Heart left ventricle (tissue), 16 donors: ENCODE results near the gene CDCP1. TPM values are rescaled to one million over a fixed set of nuclear protein-coding genes. Genes with fewer than 3 reads are reported as not detected.

Source experiments
- ATAC-seq, 4 donors: fragments of 200-7000 bp; cut with Tn5 transposase; one replicate each; pipeline ENCODE4 v1.9.1; 2020 to 2022; ENCODE audit warnings: moderate library complexity in 4 of 4, mild to moderate bottlenecking in 3 of 4, moderate number of reproducible peaks in 1 of 4
- DNase-seq, 5 donors: peaks; one replicate each; pipeline ENCODE4 v3.0.0-alpha.2; 2020
- H3K27ac ChIP-seq, 12 donors: fragments of 200-600 bp; sonication (generic) in 4 of 12; one replicate each; pipeline versions ENCODE4 v1.5.0 to v1.8.0; 2016 to 2022; ENCODE audit warnings: mild to moderate bottlenecking in 2 of 12
- H3K27me3 ChIP-seq, 9 donors: fragments of 200-600 bp; sonication (generic) in 2 of 9; one replicate each; pipeline versions ENCODE4 v1.5.1 to v1.8.0; 2016 to 2022; ENCODE audit warnings: mild to moderate bottlenecking in 3 of 9
- H3K36me3 ChIP-seq, 9 donors: fragments of 200-600 bp; sonication (generic) in 2 of 9; one replicate each; pipeline versions ENCODE4 v1.5.0 to v1.8.0; 2018 to 2022; ENCODE audit warnings: mild to moderate bottlenecking in 2 of 9
- H3K4me1 ChIP-seq, 12 donors: fragments of 200-600 bp; sonication (generic) in 4 of 12; one replicate each; pipeline versions ENCODE4 v1.5.0 to v1.8.0; 2016 to 2022; ENCODE audit warnings: mild to moderate bottlenecking in 3 of 12
- H3K4me3 ChIP-seq, 12 donors: fragments of 200-600 bp; sonication (generic) in 4 of 12; one replicate each; pipeline versions ENCODE4 v1.5.0 to v1.8.0; 2017 to 2022; ENCODE audit warnings: mild to moderate bottlenecking in 9 of 12, moderate library complexity in 4 of 12
- H3K9me3 ChIP-seq, 12 donors: fragments of 200-600 bp; sonication (generic) in 4 of 12; one replicate each; pipeline versions ENCODE4 v1.5.0 to v1.8.0; 2016 to 2022; ENCODE audit warnings: mild to moderate bottlenecking in 1 of 12
- POLR2A ChIP-seq, 2 donors: fragments of 450-650 bp; IDR thresholded peaks; one replicate each; pipeline ENCODE4 v1.6.1; 2017; ENCODE audit warnings: antibody characterized with exemption in 2 of 2, mild to moderate bottlenecking in 2 of 2, moderate library complexity in 2 of 2
- WGBS, 4 donors: extraction: QIAGEN DNeasy Blood & Tissue Kit in 2 of 4; methylation state at CpG; one replicate each; pipeline versions ENCODE4 v1.1.5 to v1.1.7; 2013 to 2018; 5-methylcytosine and 5-hydroxymethylcytosine counted together
- intact Hi-C, 10 donors: fragments of 100-400 bp; cut with DNase I; formaldehyde crosslinking; loops; one replicate each; pipeline versions ENCODE4 v1.11.1 to v1.14.2; 2022
- polyA plus RNA-seq, 2 donors: library from polyadenylated mRNA; stranded (reverse); fragments of 200-250 nt; gene quantifications; one replicate each; pipeline ENCODE4 v1.2.3, GENCODE V29; 2013
- total RNA-seq, 9 donors: library from RNA; depleted of rRNA in 2 of 9; stranded (reverse); fragments of >200 nt in 2 of 9; fragmentation: NEBNext Ultra II Directional in 3 of 9; extraction: Animal tissue kit (Norgen Biotek cat#: 25700) in 3 of 9; gene quantifications; one replicate each; pipeline versions ENCODE4 v1.1.0 to v1.2.4, GENCODE V29; 2016 to 2023
- TF ChIP-seq, protein P1 (sequence below), 12 donors: fragments of 200-600 bp; sonication (generic) in 4 of 12; IDR thresholded peaks; one replicate each; pipeline versions ENCODE4 v1.5.0 to v1.8.0; 2018 to 2022; ENCODE audit warnings: antibody characterized with exemption in 12 of 12, mild to moderate bottlenecking in 5 of 12
- donor health status: ischemic (EF 13 %, LVEDD 7.1; RV severe dilation, severe dysfunction).
- donor health status: healthy with polysubstance abuse.
- donor health status: DM: no; HTN: yes; CAD: no.
- donor health status: DM: no; HTN: no; CAD: no.
- donor health status: ischemic (EF 25% LVEDD 6.9; RV normal size, moderate dysfunction).
- donor health status: ischemic (EF 25% LVEDD 5.7; RV mildly dilated, moderate dysfunction).
- donor health status: healthy.
- donor health status: DM: yes; HTN: yes; CAD: no.
- donor health status: ischemic (EF 35%, LVEDD 5.7; RV mildly dilated, moderate dysfunction).
- donor health status: nonischemic (EF 11% LVEDD 7.7; RV severe dilation, severe dysfunction).
- donor health status: DM: yes; HTN: yes; CAD: no.
- donor health status: PGD.
- donor health status: ischemic (EF 29% LVEDD 5.4; RV normal size, mild dysfunction).
- donor health status: nonischemic (EF 23%, LVEDD 6.1; RV moderate dilation, normal function).

Gene CDCP1
- total and polyA plus RNA-seq, 11 donors: 0.11 to 5.8 (median 0.38) TPM

DNA sequence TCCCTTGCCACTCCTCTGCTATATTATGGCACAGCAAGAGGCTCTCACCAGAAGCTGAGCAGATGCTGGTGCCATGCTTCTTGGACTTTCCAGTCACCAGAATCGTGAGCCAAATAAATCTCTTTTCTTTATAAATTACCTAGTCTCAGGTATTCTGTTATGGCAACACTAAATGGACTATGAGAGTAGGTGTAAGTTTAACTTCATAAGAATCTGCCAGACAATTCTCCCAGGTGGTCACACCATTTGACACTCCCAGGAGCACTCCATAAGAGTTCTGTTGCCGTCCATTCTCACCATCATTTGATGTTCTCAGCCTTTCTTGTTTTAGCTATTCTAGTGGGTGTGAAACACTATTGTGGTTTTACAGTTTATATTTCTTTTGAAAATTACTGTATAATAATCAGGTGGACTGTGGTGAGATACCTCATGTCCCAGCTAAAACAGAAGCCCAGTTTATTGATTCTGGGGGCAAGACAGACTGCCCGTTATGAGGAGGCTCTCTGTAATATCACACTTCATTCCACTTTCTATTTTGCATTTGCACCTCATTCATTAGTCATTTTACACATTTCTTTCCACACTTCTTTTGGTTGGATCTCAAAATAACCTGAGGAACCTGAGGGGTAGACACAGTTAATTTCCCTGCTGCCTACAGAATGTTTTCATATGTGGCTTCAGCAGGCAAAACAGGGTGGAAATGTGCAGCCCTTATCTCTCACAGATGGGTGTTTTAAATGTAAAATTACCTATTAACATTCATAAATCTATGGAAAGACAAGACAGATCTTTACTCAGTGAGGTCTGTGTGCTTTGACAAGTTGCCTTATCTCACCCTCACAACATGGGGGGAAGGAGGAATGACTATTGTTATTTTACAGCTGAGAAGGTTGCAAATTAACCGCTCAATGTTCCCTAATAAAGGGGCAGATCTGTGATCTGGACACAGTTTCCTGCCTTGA, 42.1 kb downstream of the CDCP1 start:
- H3K27ac ChIP-seq: no peak overlapping the region
- H3K4me1 ChIP-seq: peaks cover 0 to 19% (median 0%) of the 10 kb centered on the region in 12 donors
- no peak for DNase-seq
- TF ChIP-seq, protein P1, sequence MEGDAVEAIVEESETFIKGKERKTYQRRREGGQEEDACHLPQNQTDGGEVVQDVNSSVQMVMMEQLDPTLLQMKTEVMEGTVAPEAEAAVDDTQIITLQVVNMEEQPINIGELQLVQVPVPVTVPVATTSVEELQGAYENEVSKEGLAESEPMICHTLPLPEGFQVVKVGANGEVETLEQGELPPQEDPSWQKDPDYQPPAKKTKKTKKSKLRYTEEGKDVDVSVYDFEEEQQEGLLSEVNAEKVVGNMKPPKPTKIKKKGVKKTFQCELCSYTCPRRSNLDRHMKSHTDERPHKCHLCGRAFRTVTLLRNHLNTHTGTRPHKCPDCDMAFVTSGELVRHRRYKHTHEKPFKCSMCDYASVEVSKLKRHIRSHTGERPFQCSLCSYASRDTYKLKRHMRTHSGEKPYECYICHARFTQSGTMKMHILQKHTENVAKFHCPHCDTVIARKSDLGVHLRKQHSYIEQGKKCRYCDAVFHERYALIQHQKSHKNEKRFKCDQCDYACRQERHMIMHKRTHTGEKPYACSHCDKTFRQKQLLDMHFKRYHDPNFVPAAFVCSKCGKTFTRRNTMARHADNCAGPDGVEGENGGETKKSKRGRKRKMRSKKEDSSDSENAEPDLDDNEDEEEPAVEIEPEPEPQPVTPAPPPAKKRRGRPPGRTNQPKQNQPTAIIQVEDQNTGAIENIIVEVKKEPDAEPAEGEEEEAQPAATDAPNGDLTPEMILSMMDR (IDR thresholded peaks at IDR 0.05): no peak
- no peak for TF ChIP-seq POLR2A (IDR thresholded peaks at IDR 0.05)
- H3K36me3 ChIP-seq: no peaks in the 10 kb centered on the region
- H3K9me3 ChIP-seq: no peaks in the 10 kb centered on the region
- no peak for ATAC-seq
- H3K27me3 ChIP-seq: no peaks in the 10 kb centered on the region
- H3K4me3 ChIP-seq: no peak overlapping the region
- intact Hi-C loops: no loop called here
- 86 to 92% (median 90%) methylated on average over 4 of the region's 4 CpGs for WGBS, 4 donors

DNA sequence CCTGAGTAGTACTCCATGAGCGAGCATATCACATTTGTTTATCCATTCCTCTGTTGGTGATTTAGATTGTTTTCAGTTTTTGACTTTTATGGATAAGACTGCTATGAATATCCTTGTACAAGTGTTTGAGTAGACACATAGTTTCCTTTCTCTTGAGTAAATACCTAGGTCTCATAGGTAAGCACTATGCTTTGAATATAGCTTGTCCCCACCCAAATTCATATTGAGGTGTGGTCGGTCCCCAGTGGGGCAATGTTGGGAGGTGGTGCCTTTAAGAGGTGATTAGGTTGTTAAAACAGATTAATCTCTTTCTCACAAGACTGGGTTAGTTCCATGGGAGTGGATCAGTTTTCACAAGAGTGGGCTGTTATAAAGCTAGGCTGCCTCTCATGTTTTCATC, 42.8 kb downstream of the CDCP1 start:
- Histone ChIP-seq H3K27me3 (no peaks in the 10 kb centered on the region), H3K27ac (no peak overlapping the region), H3K4me1 (peaks cover 0 to 19% (median 0%) of the 10 kb centered on the region in 12 donors), H3K9me3 (no peaks in the 10 kb centered on the region), H3K4me3 (no peak overlapping the region), H3K36me3 (no peaks in the 10 kb centered on the region)
- intact Hi-C loops: no loop called here
- DNase-seq (no peak), ATAC-seq (no peak)
- TF ChIP-seq, protein P1 (IDR thresholded peaks at IDR 0.05): no peak
- no peak for TF ChIP-seq POLR2A (IDR thresholded peaks at IDR 0.05)
- 92 to 97% (median 94%) methylated on average over 2 of the region's 2 CpGs for WGBS, 4 donors

DNA sequence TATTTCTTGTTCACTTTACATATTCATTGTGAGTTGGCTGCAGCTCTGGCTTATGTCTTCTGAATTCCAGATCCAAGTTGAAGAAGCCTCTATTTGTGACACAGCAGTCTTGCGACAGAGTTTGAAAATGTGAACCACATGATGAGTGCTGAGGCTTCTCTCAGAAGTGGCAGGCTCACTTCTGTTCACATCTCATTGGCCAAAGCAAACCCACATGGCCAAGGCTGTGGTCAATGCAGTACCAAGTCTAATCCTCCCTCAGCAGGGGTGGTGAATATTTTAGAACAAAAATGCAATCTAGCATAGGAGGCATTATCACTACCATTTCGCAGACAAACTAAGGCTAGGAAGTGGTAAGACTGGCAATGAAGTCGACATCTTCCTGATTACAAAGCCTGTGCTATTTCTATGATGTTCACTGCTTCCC, 45.2 kb downstream of the CDCP1 start:
- Histone ChIP-seq H3K27me3 (no peaks in the 10 kb centered on the region), H3K4me1 (peaks cover 0 to 14% (median 0%) of the 10 kb centered on the region in 12 donors), H3K9me3 (no peaks in the 10 kb centered on the region), H3K27ac (peak overlapping the region in 1 of 12 donors; percentile 7), H3K36me3 (no peaks in the 10 kb centered on the region), H3K4me3 (no peak overlapping the region)
- 88 to 92% (median 90%) methylated on average over 3 of the region's 3 CpGs for WGBS, 4 donors
- ATAC-seq: peak in 1 of 4 donors; percentile 44
- DNase-seq: no peak
- TF ChIP-seq, protein P1 (IDR thresholded peaks at IDR 0.05): no peak
- TF ChIP-seq POLR2A (IDR thresholded peaks at IDR 0.05): no peak
- intact Hi-C loops: no loop called here

DNA sequence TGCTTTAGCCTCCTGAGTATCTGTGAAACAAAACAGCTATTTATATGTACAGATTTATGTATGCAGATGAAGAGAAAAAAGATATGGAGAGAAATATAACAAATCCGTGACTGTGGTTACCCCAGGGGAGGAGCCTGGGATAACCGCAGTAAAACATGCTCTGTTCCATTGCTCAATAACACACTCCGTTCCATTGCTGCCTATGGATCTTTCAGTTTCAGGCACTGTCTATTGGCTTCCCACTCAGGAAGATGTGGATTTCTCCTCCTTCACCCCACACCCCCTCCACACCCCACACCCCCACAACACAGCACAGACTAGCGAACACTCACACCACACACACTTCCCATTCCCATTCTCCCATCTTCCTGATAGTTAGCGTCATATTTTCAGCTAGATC, 47.9 kb downstream of the CDCP1 start:
- no peaks in the 10 kb centered on the region for H3K36me3 ChIP-seq
- no peaks in the 10 kb centered on the region for H3K9me3 ChIP-seq
- no peaks in the 10 kb centered on the region for H3K27me3 ChIP-seq
- TF ChIP-seq, protein P1 (IDR thresholded peaks at IDR 0.05): no peak
- no peak for TF ChIP-seq POLR2A (IDR thresholded peaks at IDR 0.05)
- no peak overlapping the region for H3K27ac ChIP-seq
- no peak overlapping the region for H3K4me3 ChIP-seq
- DNase-seq (no peak), ATAC-seq (no peak)
- intact Hi-C loops: no loop called here
- no peaks in the 10 kb centered on the region for H3K4me1 ChIP-seq
- 80 to 83% (median 81%) methylated on average over 5 of the region's 5 CpGs for whole genome bisulfite sequencing, 4 donors
